ENCODE measurements around the gene POP4.
"Not testable (repeated sequence)": the region's sequence is repeated elsewhere in the genome, so short reads cannot be mapped to it uniquely, and the experiment has no call there.

POP4 gene, protein sequence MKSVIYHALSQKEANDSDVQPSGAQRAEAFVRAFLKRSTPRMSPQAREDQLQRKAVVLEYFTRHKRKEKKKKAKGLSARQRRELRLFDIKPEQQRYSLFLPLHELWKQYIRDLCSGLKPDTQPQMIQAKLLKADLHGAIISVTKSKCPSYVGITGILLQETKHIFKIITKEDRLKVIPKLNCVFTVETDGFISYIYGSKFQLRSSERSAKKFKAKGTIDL

DNA sequence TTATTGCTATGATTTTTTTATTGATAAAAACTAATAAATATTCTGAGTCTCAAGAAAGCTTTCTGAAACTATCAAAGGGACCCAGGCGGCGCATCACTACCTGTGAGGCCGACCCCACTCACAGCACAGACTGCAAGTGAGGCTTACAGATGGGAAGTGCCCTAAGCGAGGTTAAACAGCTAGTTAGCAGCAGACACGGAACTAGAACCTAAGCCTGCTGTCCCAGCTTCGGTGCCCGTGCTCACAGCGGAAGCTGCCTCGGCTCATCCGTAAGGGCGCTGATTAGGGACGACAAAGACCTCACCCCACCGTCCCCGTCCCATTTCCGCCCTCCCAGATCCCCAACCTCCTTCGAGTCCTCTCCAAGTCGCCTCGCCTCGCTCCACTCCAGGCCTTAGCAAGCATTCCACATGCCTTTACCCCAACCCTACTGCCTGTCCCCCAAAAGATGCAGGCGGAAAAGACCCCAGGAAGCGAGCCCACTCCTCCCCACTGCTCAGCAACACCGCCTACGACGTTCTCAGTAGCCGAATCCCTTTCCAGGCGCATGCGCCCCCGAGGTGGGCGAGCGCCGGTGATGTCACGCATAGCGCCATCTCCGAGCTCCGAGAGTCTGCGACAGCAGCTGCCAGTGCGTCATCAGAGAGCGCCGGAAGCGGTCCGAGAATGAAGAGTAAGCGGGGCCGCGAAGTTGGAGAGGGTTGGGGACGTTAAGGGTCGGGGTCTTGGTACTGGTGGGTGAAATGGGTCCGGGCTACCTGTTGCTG, at the start of gene POP4:
TSS of gene POP4 (plus strand) at position 631 of the 767 bp plus-strand sequence. CDS start at position 667, 36 bp downstream.
- 0 out of 2 replicates have a peak, but pooled peaks cover 3% of the 10 kb centered on the region for H3K79me2 ChIP-seq (ENCODE audit: insufficient read depth, low read length)
- H3K9ac ChIP-seq (ENCODE audit: low read length) = peak within 1 kb of the TSS; percentile 88
- no peaks in the 10 kb centered on the region for H3K9me2 ChIP-seq (ENCODE audit: low read depth, low read length)
- peak within 1 kb of the TSS; percentile 83 for H3K4me3 ChIP-seq (ENCODE audit: low read depth, low read length, poor library complexity, severe bottlenecking)
- H3K27me3 ChIP-seq (ENCODE audit: insufficient read depth, low read length) = no peaks in the 10 kb centered on the region
- H3K36me3 ChIP-seq (ENCODE audit: insufficient read depth, low read length) = peaks cover 15% of the 10 kb centered on the region; the same call in 1 of the 2 replicates
- no peaks in the 10 kb centered on the region for H3F3A ChIP-seq (ENCODE audit: insufficient read depth, low read length)
- no peaks in the 10 kb centered on the region for H3K9me3 ChIP-seq (ENCODE audit: low read length)
- TF ChIP-seq EZH2 (IDR thresholded peaks at IDR 0.05; ENCODE audit: borderline replicate concordance, low read length) = no peak
- TF ChIP-seq, protein P1, sequence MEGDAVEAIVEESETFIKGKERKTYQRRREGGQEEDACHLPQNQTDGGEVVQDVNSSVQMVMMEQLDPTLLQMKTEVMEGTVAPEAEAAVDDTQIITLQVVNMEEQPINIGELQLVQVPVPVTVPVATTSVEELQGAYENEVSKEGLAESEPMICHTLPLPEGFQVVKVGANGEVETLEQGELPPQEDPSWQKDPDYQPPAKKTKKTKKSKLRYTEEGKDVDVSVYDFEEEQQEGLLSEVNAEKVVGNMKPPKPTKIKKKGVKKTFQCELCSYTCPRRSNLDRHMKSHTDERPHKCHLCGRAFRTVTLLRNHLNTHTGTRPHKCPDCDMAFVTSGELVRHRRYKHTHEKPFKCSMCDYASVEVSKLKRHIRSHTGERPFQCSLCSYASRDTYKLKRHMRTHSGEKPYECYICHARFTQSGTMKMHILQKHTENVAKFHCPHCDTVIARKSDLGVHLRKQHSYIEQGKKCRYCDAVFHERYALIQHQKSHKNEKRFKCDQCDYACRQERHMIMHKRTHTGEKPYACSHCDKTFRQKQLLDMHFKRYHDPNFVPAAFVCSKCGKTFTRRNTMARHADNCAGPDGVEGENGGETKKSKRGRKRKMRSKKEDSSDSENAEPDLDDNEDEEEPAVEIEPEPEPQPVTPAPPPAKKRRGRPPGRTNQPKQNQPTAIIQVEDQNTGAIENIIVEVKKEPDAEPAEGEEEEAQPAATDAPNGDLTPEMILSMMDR (IDR thresholded peaks at IDR 0.05; ENCODE audit: low read length) = no peak
- peak within 1 kb of the TSS; percentile 91 for H3K4me2 ChIP-seq (ENCODE audit: low read length)
- peak within 1 kb of the TSS; percentile 72 for H3K27ac ChIP-seq (ENCODE audit: low read depth, low read length, poor library complexity, severe bottlenecking)
- H3K4me1 ChIP-seq (ENCODE audit: insufficient read depth, low read length, severe bottlenecking) = peaks cover 23% of the 10 kb centered on the region
- H4K20me1 ChIP-seq (ENCODE audit: insufficient read depth, low read length) = no peaks in the 10 kb centered on the region
- no peak within 1 kb of the TSS; the same call in 1 of the 2 replicates for H2AFZ ChIP-seq (ENCODE audit: low read length)

DNA sequence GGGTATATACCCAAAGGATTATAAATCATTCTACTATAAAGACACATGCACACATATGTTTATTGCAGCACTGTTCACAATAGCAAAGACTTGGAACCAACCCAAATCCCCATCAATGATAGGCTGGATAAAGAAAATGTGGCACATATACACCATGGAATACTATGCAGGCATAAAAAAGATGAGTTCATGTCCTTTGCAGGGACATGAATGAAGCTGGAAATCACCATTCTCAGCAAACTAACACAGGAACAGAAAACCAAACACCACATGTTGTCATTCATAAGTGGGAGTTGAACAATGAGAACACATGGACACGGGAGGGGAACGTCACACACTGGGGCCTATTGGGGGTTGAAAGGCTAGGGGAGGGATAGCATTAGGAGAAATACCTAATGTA, 47.0 kb upstream of the POP4 start:
- not testable (repeated sequence) for H3F3A ChIP-seq (ENCODE audit: insufficient read depth, low read length); H3K4me1 ChIP-seq (ENCODE audit: insufficient read depth, low read length, severe bottlenecking); H3K27ac ChIP-seq (ENCODE audit: low read depth, low read length, poor library complexity, severe bottlenecking); H3K9me3 ChIP-seq (ENCODE audit: low read length); H4K20me1 ChIP-seq (ENCODE audit: insufficient read depth, low read length); H3K4me3 ChIP-seq (ENCODE audit: low read depth, low read length, poor library complexity, severe bottlenecking); H3K36me3 ChIP-seq (ENCODE audit: insufficient read depth, low read length); H3K9me2 ChIP-seq (ENCODE audit: low read depth, low read length); H3K4me2 ChIP-seq (ENCODE audit: low read length); H3K27me3 ChIP-seq (ENCODE audit: insufficient read depth, low read length); H3K9ac ChIP-seq (ENCODE audit: low read length); H2AFZ ChIP-seq (ENCODE audit: low read length); H3K79me2 ChIP-seq (ENCODE audit: insufficient read depth, low read length)

DNA sequence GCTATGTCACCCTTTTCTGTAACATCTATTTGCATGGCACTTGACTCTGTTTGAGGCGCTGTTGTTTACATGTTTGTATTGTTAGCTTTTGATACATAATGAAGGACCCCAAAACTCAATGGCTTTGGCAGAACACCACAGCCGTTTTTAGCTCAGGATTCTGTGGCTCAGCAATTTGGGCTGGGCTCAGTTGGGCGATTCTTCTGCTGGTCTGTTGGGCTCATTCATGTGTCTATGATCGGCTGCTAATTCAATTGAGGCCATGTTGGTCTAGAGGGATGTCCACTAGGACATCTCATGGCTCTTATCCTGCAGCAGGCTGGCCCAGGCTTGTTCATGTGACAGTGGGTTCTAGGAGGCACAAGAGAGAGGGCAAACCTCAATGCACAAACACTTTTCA, 46.3 kb upstream of the POP4 start:
- Histone ChIP-seq H3K79me2 (ENCODE audit: insufficient read depth, low read length) (no peaks in the 10 kb centered on the region), H3K9me2 (ENCODE audit: low read depth, low read length) (no peaks in the 10 kb centered on the region), H3K36me3 (ENCODE audit: insufficient read depth, low read length) (no peaks in the 10 kb centered on the region), H3K4me1 (ENCODE audit: insufficient read depth, low read length, severe bottlenecking) (no peaks in the 10 kb centered on the region), H3K4me2 (ENCODE audit: low read length) (no peak overlapping the region), H2AFZ (ENCODE audit: low read length) (no peak overlapping the region), H3K27ac (ENCODE audit: low read depth, low read length, poor library complexity, severe bottlenecking) (no peak overlapping the region), H3K27me3 (ENCODE audit: insufficient read depth, low read length) (no peaks in the 10 kb centered on the region), H3F3A (ENCODE audit: insufficient read depth, low read length) (no peaks in the 10 kb centered on the region), H3K4me3 (ENCODE audit: low read depth, low read length, poor library complexity, severe bottlenecking) (no peak overlapping the region), H3K9me3 (ENCODE audit: low read length) (no peaks in the 10 kb centered on the region), H3K9ac (ENCODE audit: low read length) (no peak overlapping the region), H4K20me1 (ENCODE audit: insufficient read depth, low read length) (no peaks in the 10 kb centered on the region)
- TF ChIP-seq, protein P1 (IDR thresholded peaks at IDR 0.05; ENCODE audit: low read length) = no peak
- no peak for TF ChIP-seq EZH2 (IDR thresholded peaks at IDR 0.05; ENCODE audit: borderline replicate concordance, low read length)
